Upper lobe of left lung (tissue), 4 donors: ENCODE results near the gene GRIK4.

Source experiments
- POLR2AphosphoS5 ChIP-seq, 2 donors: sonication (generic); formaldehyde crosslinking; IDR thresholded peaks; one replicate each; pipeline ENCODE4 v1.5.1; 2017; ENCODE audit warnings: antibody characterized with exemption in 2 of 2
- TF ChIP-seq, protein P1 (sequence below), 6 experiments: fragments of 450-650 bp in 4 of 6; fragments of 200-600 bp in 2 of 6; sonication (generic) in 2 of 6; IDR thresholded peaks; one replicate each; pipeline ENCODE4 v1.5.1; 2016 to 2019; ENCODE audit warnings: antibody characterized with exemption in 6 of 6

DNA sequence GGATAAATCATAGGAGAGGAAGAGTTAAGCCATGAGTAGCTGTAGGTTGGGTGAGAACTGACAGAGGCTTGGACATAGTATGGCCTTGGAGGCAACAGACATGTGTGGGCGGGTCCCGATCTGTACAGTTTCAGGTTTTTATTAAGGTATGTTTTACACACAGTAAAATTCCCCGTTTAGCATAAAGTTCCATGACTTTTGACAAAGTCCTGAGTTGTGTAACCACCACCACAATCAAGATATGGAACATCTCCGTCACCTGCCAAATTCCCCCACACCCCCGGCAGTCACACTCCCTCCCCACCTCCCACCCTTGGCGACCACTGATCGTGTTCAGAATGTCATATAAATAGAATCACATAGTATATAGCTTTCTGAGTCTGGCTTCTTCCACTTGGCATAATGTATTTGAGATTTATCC is 68.1 kb downstream of the GRIK4 start:
- TF ChIP-seq, protein P1, sequence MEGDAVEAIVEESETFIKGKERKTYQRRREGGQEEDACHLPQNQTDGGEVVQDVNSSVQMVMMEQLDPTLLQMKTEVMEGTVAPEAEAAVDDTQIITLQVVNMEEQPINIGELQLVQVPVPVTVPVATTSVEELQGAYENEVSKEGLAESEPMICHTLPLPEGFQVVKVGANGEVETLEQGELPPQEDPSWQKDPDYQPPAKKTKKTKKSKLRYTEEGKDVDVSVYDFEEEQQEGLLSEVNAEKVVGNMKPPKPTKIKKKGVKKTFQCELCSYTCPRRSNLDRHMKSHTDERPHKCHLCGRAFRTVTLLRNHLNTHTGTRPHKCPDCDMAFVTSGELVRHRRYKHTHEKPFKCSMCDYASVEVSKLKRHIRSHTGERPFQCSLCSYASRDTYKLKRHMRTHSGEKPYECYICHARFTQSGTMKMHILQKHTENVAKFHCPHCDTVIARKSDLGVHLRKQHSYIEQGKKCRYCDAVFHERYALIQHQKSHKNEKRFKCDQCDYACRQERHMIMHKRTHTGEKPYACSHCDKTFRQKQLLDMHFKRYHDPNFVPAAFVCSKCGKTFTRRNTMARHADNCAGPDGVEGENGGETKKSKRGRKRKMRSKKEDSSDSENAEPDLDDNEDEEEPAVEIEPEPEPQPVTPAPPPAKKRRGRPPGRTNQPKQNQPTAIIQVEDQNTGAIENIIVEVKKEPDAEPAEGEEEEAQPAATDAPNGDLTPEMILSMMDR (IDR thresholded peaks at IDR 0.05), result no peak
- TF ChIP-seq POLR2AphosphoS5 (IDR thresholded peaks at IDR 0.05), result no peak
